A549 (cell line): ENCODE data around the gene GAS7. TPM values are rescaled to one million over a fixed set of nuclear protein-coding genes. Genes with fewer than 3 reads are reported as not detected.

Experiments
- ATAC-seq, 2 experiments: fragments of 200-7000 bp in 1 of 2; fragments of >200 bp in 1 of 2; cut with Nextera tagmentation in 1 of 2; cut with Tn5 transposase in 1 of 2; 3 replicates each; pipeline versions ENCODE4 v1.8.0 to v1.9.1; 2018 to 2020; ENCODE audit warnings: mild to moderate bottlenecking in 1 of 2, moderate library complexity in 1 of 2
- CTCF ChIA-PET: fragments of 300-600 bp; sonication (Branson Sonifier 250); formaldehyde crosslinking; extraction: SDS; loops from one replicate; lab custom pipeline; 2021; ENCODE audit warnings: antibody characterized with exemption, inconsistent platforms; lab: Yijun Ruan, JAX
- POLR2A ChIA-PET: fragments of 350-600 bp; formaldehyde crosslinking; extraction: SDS; loops from one replicate; lab custom pipeline; 2021; ENCODE audit warnings: antibody characterized with exemption, inconsistent platforms; lab: Yijun Ruan, JAX
- DNase-seq, 2 experiments: peaks; one replicate each; pipeline versions ENCODE4 v3.0.0 to v3.0.0-alpha.2; 2011 to 2016; ENCODE audit warnings: low read depth in 1 of 2, low spot score in 1 of 2
- FAIRE-seq: peaks from 2 replicates; lab custom pipeline; 2011; peaks lifted over from hg19 to GRCh38; lab: Jason Lieb, UNC
- H3K27ac ChIP-seq, 2 experiments: fragments of >200 bp; sonication (Bioruptor Twin); formaldehyde crosslinking; 3 replicates each; pipeline ENCODE4 v1.5.1; 2016 to 2017
- H3K4me1 ChIP-seq: fragments of >200 bp; sonication (Bioruptor Twin); formaldehyde crosslinking; 3 replicates; pipeline ENCODE4 v1.6.1; 2016
- H3K4me2 ChIP-seq: fragments of >200 bp; sonication (Bioruptor Twin); formaldehyde crosslinking; 3 replicates; pipeline ENCODE4 v1.6.1; 2016
- H3K4me3 ChIP-seq: fragments of >200 bp; sonication (Bioruptor Twin); formaldehyde crosslinking; 3 replicates; pipeline ENCODE4 v1.5.1; 2016
- H3K9me3 ChIP-seq: fragments of >200 bp; sonication (Bioruptor Twin); formaldehyde crosslinking; 3 replicates; pipeline ENCODE4 v1.6.1; 2016
- CBX2 ChIP-seq: fragments of 200-600 bp; sonication (generic); IDR thresholded peaks from 2 replicates; pipeline ENCODE4 v1.6.1; 2016; ENCODE audit warnings: low read depth, mild to moderate bottlenecking, borderline replicate concordance
- CBX8 ChIP-seq: fragments of 200-600 bp; sonication (generic); IDR thresholded peaks from 2 replicates; pipeline ENCODE4 v1.6.1; 2016
- EHMT2 ChIP-seq: fragments of 200-600 bp; sonication (generic); IDR thresholded peaks from 2 replicates; pipeline ENCODE4 v1.6.1; 2016; ENCODE audit warnings: antibody characterized with exemption, low read depth, mild to moderate bottlenecking, moderate library complexity
- ESRRA ChIP-seq: fragments of 150-350 bp; IDR thresholded peaks from 2 replicates; pipeline ENCODE4 v1.6.1; 2014; ENCODE audit warnings: mild to moderate bottlenecking, low read length, borderline replicate concordance
- HDAC2 ChIP-seq: fragments of 200-600 bp; sonication (generic); IDR thresholded peaks from 2 replicates; pipeline ENCODE4 v1.6.1; 2016
- HOXA7 ChIP-seq: fragments of 250-450 bp; sonication (Bioruptor Pico); IDR thresholded peaks from 2 replicates; pipeline ENCODE4 v1.5.0; 2020; ENCODE audit warnings: mild to moderate bottlenecking, moderate library complexity
- HOXB5 ChIP-seq: fragments of 250-450 bp; sonication (Bioruptor Pico); IDR thresholded peaks from 2 replicates; pipeline ENCODE4 v1.5.0; 2020; ENCODE audit warnings: mild to moderate bottlenecking, moderate library complexity
- JUNB ChIP-seq: fragments of >200 bp; sonication (Bioruptor Twin); formaldehyde crosslinking; IDR thresholded peaks from 2 replicates; pipeline ENCODE4 v1.6.1; 2016
- KDM5A ChIP-seq: fragments of 200-600 bp; sonication (generic); IDR thresholded peaks from 2 replicates; pipeline ENCODE4 v1.6.1; 2016; ENCODE audit warnings: antibody characterized with exemption, mild to moderate bottlenecking
- MAFK ChIP-seq: fragments of 450-650 bp; IDR thresholded peaks from 2 replicates; pipeline ENCODE4 v1.6.1; 2014; ENCODE audit not compliant: partially characterized antibody
- MAZ ChIP-seq: fragments of 150-350 bp; IDR thresholded peaks from 2 replicates; pipeline ENCODE4 v1.6.1; 2014; ENCODE audit warnings: antibody characterized with exemption, low read depth, low read length, borderline replicate concordance
- MYC ChIP-seq: IDR thresholded peaks from 2 replicates; pipeline ENCODE4 v1.6.1; 2012; ENCODE audit warnings: mild to moderate bottlenecking, inconsistent platforms, low read length, improper control_type of control experiment, borderline replicate concordance
- NR3C1 ChIP-seq: fragments of >200 bp; sonication (Bioruptor Twin); formaldehyde crosslinking; IDR thresholded peaks from 3 replicates; pipeline ENCODE4 v1.6.1; 2017
- PHF8 ChIP-seq: fragments of 200-600 bp; sonication (generic); IDR thresholded peaks from 2 replicates; pipeline ENCODE4 v1.6.1; 2016; ENCODE audit warnings: low read depth, mild to moderate bottlenecking, antibody characterized with exemption, moderate library complexity, borderline replicate concordance
- RCOR1 ChIP-seq: fragments of 150-350 bp; IDR thresholded peaks from 2 replicates; pipeline ENCODE4 v1.6.1; 2014; ENCODE audit warnings: antibody characterized with exemption, low read length, low read depth
- SREBF2 ChIP-seq: fragments of 450-650 bp; IDR thresholded peaks from 2 replicates; pipeline ENCODE4 v1.6.1; 2014; ENCODE audit warnings: mild to moderate bottlenecking, moderate library complexity
- TFCP2L1 ChIP-seq: fragments of 250-450 bp; sonication (Bioruptor Pico); IDR thresholded peaks from 2 replicates; pipeline ENCODE4 v1.5.0; 2021; ENCODE audit warnings: mild to moderate bottlenecking
- TP53 ChIP-seq: fragments of 250-450 bp; sonication (Bioruptor Pico); IDR thresholded peaks from 2 replicates; pipeline ENCODE4 v1.5.0; 2021; ENCODE audit warnings: mild to moderate bottlenecking, moderate library complexity
- ZC3H11A ChIP-seq: fragments of 450-650 bp; IDR thresholded peaks from 2 replicates; pipeline ENCODE4 v1.6.1; 2014; ENCODE audit warnings: antibody characterized with exemption, mild to moderate bottlenecking
- WGBS: methylation state at CpG from one replicate; pipeline ENCODE4 v1.1.6; 2017; ENCODE audit errors: missing lambda C conversion rate; 5-methylcytosine and 5-hydroxymethylcytosine counted together
- polyA plus RNA-seq, 4 experiments: library from polyadenylated mRNA; depleted of rRNA in 3 of 4; stranded (reverse); fragments of >200 nt; fragmentation: RNase III in 1 of 4; extraction: RNeasy Plus Mini Kit Qiagen cat#74134 plus additional on column Dnase treatment in 1 of 4; gene quantifications; 2 replicates in 3 of 4; 3 replicates in 1 of 4; pipeline ENCODE4 v1.2.3, GENCODE V29; 2011 to 2017
- TF ChIP-seq, protein P1 (sequence below): fragments of 200-600 bp; sonication (generic); IDR thresholded peaks from 2 replicates; pipeline ENCODE4 v1.6.1; 2016; ENCODE audit warnings: antibody characterized with exemption, mild to moderate bottlenecking, moderate library complexity
- TF ChIP-seq, protein P2 (sequence below): fragments of 450-650 bp; IDR thresholded peaks from 2 replicates; pipeline ENCODE4 v1.6.1; 2014; ENCODE audit warnings: antibody characterized with exemption
- TF ChIP-seq, protein P3 (sequence below): IDR thresholded peaks from 2 replicates; pipeline ENCODE4 v1.6.1; 2012
- TF ChIP-seq, protein P4 (sequence below): fragments of >200 bp; sonication (Bioruptor Twin); formaldehyde crosslinking; IDR thresholded peaks from 3 replicates; pipeline ENCODE4 v1.5.1; 2016
- TF ChIP-seq, protein P5 (sequence below): fragments of >200 bp; sonication (Bioruptor Twin); formaldehyde crosslinking; IDR thresholded peaks from 2 replicates; pipeline ENCODE4 v1.6.1; 2016
- TF ChIP-seq, protein P6 (sequence below): fragments of 250-450 bp; sonication (Bioruptor Pico); IDR thresholded peaks from 2 replicates; pipeline ENCODE4 v1.5.0; 2020; ENCODE audit warnings: low read depth, mild to moderate bottlenecking, moderate library complexity
- TF ChIP-seq, protein P7 (sequence below): IDR thresholded peaks from 2 replicates; pipeline ENCODE4 v1.6.1; 2012

The GAS7 gene
- polyA plus RNA-seq, 2 of the 4 experiments (the other 2 are of a cell fraction), result 1.3 to 1.5 TPM

DNA sequence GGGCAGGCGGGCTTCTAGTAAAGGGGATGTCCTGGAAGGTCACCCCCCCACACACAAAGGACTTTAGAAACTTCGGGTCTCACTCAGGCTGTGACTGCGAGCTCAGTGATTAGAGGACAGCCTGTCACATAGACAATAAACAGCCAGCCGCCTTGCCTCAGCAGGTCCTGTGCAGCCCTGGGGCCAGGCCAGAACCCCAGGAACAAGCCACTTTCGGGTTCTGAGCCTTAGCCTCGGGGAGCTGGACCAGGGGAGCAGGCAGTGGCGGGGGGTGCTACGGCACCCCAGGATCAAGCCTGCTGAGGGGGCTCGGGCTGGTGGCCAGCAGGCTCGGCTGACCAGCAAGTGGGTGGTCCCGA lies 1.1 kb downstream of the GAS7 start:
- peaks cover 13% of the 10 kb centered on the region for H3K9me3 ChIP-seq
- TF ChIP-seq JUNB (no peak), MAZ (no peak), HDAC2 (no peak), NR3C1 (no peak), HOXB5 (no peak), PHF8 (no peak), SREBF2 (no peak), TP53 (no peak), CBX2 (no peak), ESRRA (no peak), ZC3H11A (no peak), CBX8 (no peak), TFCP2L1 (CRISPR knock-in tag) (no peak), MAFK (no peak)
- TF ChIP-seq, protein P1, sequence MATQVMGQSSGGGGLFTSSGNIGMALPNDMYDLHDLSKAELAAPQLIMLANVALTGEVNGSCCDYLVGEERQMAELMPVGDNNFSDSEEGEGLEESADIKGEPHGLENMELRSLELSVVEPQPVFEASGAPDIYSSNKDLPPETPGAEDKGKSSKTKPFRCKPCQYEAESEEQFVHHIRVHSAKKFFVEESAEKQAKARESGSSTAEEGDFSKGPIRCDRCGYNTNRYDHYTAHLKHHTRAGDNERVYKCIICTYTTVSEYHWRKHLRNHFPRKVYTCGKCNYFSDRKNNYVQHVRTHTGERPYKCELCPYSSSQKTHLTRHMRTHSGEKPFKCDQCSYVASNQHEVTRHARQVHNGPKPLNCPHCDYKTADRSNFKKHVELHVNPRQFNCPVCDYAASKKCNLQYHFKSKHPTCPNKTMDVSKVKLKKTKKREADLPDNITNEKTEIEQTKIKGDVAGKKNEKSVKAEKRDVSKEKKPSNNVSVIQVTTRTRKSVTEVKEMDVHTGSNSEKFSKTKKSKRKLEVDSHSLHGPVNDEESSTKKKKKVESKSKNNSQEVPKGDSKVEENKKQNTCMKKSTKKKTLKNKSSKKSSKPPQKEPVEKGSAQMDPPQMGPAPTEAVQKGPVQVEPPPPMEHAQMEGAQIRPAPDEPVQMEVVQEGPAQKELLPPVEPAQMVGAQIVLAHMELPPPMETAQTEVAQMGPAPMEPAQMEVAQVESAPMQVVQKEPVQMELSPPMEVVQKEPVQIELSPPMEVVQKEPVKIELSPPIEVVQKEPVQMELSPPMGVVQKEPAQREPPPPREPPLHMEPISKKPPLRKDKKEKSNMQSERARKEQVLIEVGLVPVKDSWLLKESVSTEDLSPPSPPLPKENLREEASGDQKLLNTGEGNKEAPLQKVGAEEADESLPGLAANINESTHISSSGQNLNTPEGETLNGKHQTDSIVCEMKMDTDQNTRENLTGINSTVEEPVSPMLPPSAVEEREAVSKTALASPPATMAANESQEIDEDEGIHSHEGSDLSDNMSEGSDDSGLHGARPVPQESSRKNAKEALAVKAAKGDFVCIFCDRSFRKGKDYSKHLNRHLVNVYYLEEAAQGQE, result no peak
- TF ChIP-seq, protein P2, sequence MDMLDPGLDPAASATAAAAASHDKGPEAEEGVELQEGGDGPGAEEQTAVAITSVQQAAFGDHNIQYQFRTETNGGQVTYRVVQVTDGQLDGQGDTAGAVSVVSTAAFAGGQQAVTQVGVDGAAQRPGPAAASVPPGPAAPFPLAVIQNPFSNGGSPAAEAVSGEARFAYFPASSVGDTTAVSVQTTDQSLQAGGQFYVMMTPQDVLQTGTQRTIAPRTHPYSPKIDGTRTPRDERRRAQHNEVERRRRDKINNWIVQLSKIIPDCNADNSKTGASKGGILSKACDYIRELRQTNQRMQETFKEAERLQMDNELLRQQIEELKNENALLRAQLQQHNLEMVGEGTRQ, result no peak
- ChIA-PET CTCF (interaction anchor here (1.8 kb wide), 1 partner anchor 12 kb away, joined by 5 read pairs; no protein-coding TSS in a partner anchor), POLR2A (no interaction called here)
- no peak for DNase-seq
- H3K4me1 ChIP-seq, result no peaks in the 10 kb centered on the region
- FAIRE-seq, result no peak
- ATAC-seq, result peak in 1 of 2 experiments; percentile 25; a peak in 2 of 6 replicates
- no peak overlapping the region for H3K4me2 ChIP-seq
- no peak overlapping the region for H3K4me3 ChIP-seq
- H3K27ac ChIP-seq, result no peak overlapping the region
- 46% methylated on average over 11 of the region's 11 CpGs for WGBS

DNA sequence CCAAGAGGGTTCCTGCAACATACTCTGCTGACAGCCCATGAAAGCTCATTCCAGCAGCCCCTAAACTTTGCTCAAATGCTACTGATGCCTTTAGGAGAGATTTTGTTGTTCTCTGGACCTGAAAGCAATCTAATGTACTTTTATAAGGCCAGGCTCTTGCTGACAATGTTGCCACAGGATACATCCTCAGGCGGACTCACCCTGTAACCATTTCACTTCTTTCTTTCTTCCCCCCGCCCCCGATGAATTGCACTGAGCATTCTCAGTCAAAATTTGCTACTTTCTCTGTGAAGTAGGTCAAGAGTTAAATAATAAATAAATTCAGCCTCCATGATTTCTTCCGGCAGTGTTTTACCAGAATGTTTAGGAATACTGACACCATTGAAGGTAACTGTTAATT lies 1.5 kb downstream of the GAS7 start:
- 59% methylated on average over 4 of the region's 4 CpGs for WGBS
- ChIA-PET POLR2A (no interaction called here), CTCF (interaction anchor here (1.8 kb wide), 1 partner anchor 12 kb away, joined by 5 read pairs; no protein-coding TSS in a partner anchor)
- ATAC-seq (no peak), DNase-seq (no peak), FAIRE-seq (no peak)
- H3K27ac ChIP-seq, result no peak overlapping the region
- H3K4me1 ChIP-seq, result no peaks in the 10 kb centered on the region
- H3K4me3 ChIP-seq, result no peak overlapping the region
- TF ChIP-seq MYC (no peak), TFCP2L1 (CRISPR knock-in tag) (no peak), CBX8 (no peak), MAZ (no peak), KDM5A (no peak)
- TF ChIP-seq, protein P3, sequence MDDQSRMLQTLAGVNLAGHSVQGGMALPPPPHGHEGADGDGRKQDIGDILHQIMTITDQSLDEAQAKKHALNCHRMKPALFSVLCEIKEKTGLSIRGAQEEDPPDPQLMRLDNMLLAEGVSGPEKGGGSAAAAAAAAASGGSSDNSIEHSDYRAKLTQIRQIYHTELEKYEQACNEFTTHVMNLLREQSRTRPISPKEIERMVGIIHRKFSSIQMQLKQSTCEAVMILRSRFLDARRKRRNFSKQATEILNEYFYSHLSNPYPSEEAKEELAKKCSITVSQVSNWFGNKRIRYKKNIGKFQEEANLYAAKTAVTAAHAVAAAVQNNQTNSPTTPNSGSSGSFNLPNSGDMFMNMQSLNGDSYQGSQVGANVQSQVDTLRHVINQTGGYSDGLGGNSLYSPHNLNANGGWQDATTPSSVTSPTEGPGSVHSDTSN, result no peak
- H3K4me2 ChIP-seq, result no peak overlapping the region
- peaks cover 13% of the 10 kb centered on the region for H3K9me3 ChIP-seq

DNA sequence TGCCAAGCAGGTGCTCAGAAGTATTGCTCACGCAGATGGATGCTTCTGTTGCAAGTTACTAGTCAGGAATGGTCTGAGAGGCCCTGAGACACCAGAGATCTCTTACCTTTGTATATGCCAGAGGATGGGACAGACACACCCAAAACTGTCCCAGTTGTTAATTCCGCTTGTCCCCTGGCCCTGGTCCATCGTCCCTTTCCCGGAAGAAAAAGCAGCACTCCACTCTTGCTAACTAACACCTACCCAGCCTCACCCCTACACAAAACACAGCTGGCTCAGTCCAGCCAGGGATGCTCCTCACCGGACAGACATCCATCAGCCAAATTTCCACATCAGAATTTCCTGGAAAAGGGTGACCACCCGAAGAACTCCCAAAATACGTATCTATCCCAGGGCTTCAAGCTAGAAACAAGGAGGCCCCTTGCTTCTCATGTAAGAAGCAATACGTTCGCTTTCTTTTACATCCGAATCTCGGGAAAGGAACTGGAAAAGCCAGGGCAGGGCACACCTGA lies 2.0 kb downstream of the GAS7 start:
- WGBS, result 53% methylated on average over 11 of the region's 11 CpGs
- ATAC-seq, result no peak
- no peak for TF ChIP-seq EHMT2
- TF ChIP-seq, protein P4, sequence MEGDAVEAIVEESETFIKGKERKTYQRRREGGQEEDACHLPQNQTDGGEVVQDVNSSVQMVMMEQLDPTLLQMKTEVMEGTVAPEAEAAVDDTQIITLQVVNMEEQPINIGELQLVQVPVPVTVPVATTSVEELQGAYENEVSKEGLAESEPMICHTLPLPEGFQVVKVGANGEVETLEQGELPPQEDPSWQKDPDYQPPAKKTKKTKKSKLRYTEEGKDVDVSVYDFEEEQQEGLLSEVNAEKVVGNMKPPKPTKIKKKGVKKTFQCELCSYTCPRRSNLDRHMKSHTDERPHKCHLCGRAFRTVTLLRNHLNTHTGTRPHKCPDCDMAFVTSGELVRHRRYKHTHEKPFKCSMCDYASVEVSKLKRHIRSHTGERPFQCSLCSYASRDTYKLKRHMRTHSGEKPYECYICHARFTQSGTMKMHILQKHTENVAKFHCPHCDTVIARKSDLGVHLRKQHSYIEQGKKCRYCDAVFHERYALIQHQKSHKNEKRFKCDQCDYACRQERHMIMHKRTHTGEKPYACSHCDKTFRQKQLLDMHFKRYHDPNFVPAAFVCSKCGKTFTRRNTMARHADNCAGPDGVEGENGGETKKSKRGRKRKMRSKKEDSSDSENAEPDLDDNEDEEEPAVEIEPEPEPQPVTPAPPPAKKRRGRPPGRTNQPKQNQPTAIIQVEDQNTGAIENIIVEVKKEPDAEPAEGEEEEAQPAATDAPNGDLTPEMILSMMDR, result no peak
- no peak for TF ChIP-seq TP53
- TF ChIP-seq, protein P5, sequence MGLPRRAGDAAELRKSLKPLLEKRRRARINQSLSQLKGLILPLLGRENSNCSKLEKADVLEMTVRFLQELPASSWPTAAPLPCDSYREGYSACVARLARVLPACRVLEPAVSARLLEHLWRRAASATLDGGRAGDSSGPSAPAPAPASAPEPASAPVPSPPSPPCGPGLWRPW, result no peak
- no peak for TF ChIP-seq PHF8
- TF ChIP-seq KDM5A, result no peak
- no peak for TF ChIP-seq HOXA7 (CRISPR knock-in tag)
- TF ChIP-seq, protein P6, sequence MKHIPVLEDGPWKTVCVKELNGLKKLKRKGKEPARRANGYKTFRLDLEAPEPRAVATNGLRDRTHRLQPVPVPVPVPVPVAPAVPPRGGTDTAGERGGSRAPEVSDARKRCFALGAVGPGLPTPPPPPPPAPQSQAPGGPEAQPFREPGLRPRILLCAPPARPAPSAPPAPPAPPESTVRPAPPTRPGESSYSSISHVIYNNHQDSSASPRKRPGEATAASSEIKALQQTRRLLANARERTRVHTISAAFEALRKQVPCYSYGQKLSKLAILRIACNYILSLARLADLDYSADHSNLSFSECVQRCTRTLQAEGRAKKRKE (CRISPR knock-in tag), result no peak
- no peak for TF ChIP-seq RCOR1
- TF ChIP-seq SREBF2, result no peak
- TF ChIP-seq, protein P7, sequence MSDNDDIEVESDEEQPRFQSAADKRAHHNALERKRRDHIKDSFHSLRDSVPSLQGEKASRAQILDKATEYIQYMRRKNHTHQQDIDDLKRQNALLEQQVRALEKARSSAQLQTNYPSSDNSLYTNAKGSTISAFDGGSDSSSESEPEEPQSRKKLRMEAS, result no peak
- TF ChIP-seq, all 56 proteins: peak for 0
- peaks cover 13% of the 10 kb centered on the region for H3K9me3 ChIP-seq
- FAIRE-seq, result no peak
- no peak overlapping the region for H3K4me2 ChIP-seq
- H3K27ac ChIP-seq, result no peak overlapping the region
- no peak for DNase-seq
- ChIA-PET POLR2A (no interaction called here), CTCF (interaction anchor here (0.9 to 1.8 kb wide), 2 partner anchors 12 to 450 kb away, joined by 3 to 5 read pairs; no protein-coding TSS in a partner anchor)
- H3K4me3 ChIP-seq, result no peak overlapping the region
- H3K4me1 ChIP-seq, result no peaks in the 10 kb centered on the region
